Activated naive CD4-positive, alpha-beta T cell treated with anti-CD3 and anti-CD28 coated beads for 36 hours (primary cell): Measurements from ENCODE around the gene ZC3HAV1L. TPM values are rescaled to one million over a fixed set of nuclear protein-coding genes. Genes with fewer than 3 reads are reported as not detected.
"Not testable (repeated sequence)": the region's sequence is repeated elsewhere in the genome, so short reads cannot be mapped to it uniquely, and the experiment has no call there.

ENCODE experiments used
- CTCF ChIA-PET: fragments of 350-600 bp; sonication (Branson Sonifier 250); formaldehyde crosslinking; loops from one replicate; lab custom pipeline; 2021; ENCODE audit warnings: antibody characterized with exemption; lab: Charles Lee
- DNase-seq: peaks from one replicate; pipeline ENCODE4 v3.0.0-alpha.2; 2020
- H3K27ac Mint-ChIP-seq: one replicate; pipeline ENCODE4 v1.8.0; 2021; ENCODE audit warnings: mild to moderate bottlenecking, mixed read lengths
- H3K27me3 Mint-ChIP-seq: one replicate; pipeline ENCODE4 v1.8.0; 2021; ENCODE audit warnings: low read depth, mixed read lengths
- H3K36me3 Mint-ChIP-seq: one replicate; pipeline ENCODE4 v1.8.0; 2021; ENCODE audit warnings: low read depth, mixed read lengths
- H3K4me1 Mint-ChIP-seq: one replicate; pipeline ENCODE4 v1.8.0; 2021; ENCODE audit warnings: low read depth, mixed read lengths
- H3K4me3 Mint-ChIP-seq: one replicate; pipeline ENCODE4 v1.8.0; 2021; ENCODE audit warnings: mild to moderate bottlenecking, moderate library complexity, mixed read lengths
- H3K9me3 Mint-ChIP-seq: one replicate; pipeline ENCODE4 v1.8.0; 2021; ENCODE audit warnings: mixed read lengths
- intact Hi-C: fragments of 100-400 bp; cut with micrococcal nuclease; formaldehyde crosslinking; loops from one replicate; pipeline ENCODE4 v1.15.1; 2023
- total RNA-seq, 2 experiments: library from RNA; stranded (reverse); gene quantifications; one replicate each; pipeline ENCODE4 v1.2.3, GENCODE V29; 2021

Gene ZC3HAV1L
- total RNA-seq, 2 experiments from 2014 or later = 4.5 to 5.1 TPM

DNA sequence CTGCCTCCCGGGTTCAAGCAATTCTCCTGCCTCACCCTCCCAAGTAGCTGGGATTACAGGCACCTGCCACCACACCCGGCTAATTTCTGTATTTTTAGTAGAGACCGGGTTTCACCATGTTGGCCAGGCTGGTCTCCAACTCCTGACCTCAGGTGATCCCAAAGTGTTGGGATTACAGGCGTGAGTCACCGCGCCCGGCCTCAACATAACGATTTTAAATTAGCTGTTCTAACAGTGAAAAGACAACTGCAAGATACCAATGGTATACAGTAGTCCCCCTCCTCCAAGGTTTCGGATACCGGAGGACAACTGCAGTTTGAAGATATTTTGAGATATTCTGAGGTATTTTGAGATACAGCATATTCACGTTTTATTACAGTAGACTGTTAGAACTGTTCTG, 59.7 kb downstream of the ZC3HAV1L start:
- intact Hi-C loops, H3K27ac Mint-ChIP-seq, H3K9me3 Mint-ChIP-seq, H3K36me3 Mint-ChIP-seq, CTCF ChIA-PET, DNase-seq, H3K4me1 Mint-ChIP-seq, H3K4me3 Mint-ChIP-seq: not testable (repeated sequence)
- peaks cover 29% of the 10 kb centered on the region for H3K27me3 Mint-ChIP-seq

Other genes with a start within 250 kb of the ZC3HAV1L start
- not detected for gene TMEM213, start 238.0 kb downstream of the ZC3HAV1L start, total RNA-seq
- not detected for gene ATP6V0A4, start 237.8 kb downstream of the ZC3HAV1L start, total RNA-seq
- gene KIAA1549, start 54.7 kb downstream of the ZC3HAV1L start, total RNA-seq = under 1 TPM; 0.60 to 0.67 TPM
- 100 to 1,000 TPM; 131 to 134 TPM for gene ZC3HAV1, start 73.7 kb upstream of the ZC3HAV1L start, total RNA-seq
- 10 to 100 TPM in 1 of 2 experiments, 1 to 10 TPM in 1; 9.7 to 10.6 TPM for gene UBN2, start 195.2 kb upstream of the ZC3HAV1L start, total RNA-seq